HepG2 (cell line): Measurements from ENCODE around the gene LINS1.

Source experiments
- ARID4A ChIP-seq: sonication (generic); formaldehyde crosslinking; IDR thresholded peaks from 2 replicates; pipeline ENCODE4 v1.5.0; 2020; ENCODE audit warnings: mild to moderate bottlenecking, missing genetic modification reagents, borderline replicate concordance
- BRCA1 ChIP-seq: sonication (generic); formaldehyde crosslinking; IDR thresholded peaks from 2 replicates; pipeline ENCODE4 v1.4.0; 2020; ENCODE audit warnings: missing genetic modification reagents
- CBX2 ChIP-seq, 2 experiments: fragments of 200-600 bp in 1 of 2; sonication (generic); formaldehyde crosslinking in 1 of 2; IDR thresholded peaks; 2 replicates each; pipeline versions ENCODE4 v1.7.0 to v1.8.1; 2018 to 2022; ENCODE audit warnings: low read depth in 2 of 2, low read length in 1 of 2, mild to moderate bottlenecking in 1 of 2, missing genetic modification reagents in 1 of 2
- CREB1 ChIP-seq, 2 experiments: fragments of 450-650 bp in 1 of 2; IDR thresholded peaks; 2 replicates each; pipeline ENCODE4 v1.6.1; 2016 to 2017; ENCODE audit warnings: control low read depth in 1 of 2, mild to moderate bottlenecking in 1 of 2, missing compliant biosample characterization in 1 of 2, missing genetic modification characterization in 1 of 2
- CTCF ChIP-seq: sonication (generic); formaldehyde crosslinking; IDR thresholded peaks from 2 replicates; pipeline ENCODE4 v1.5.0; 2020; ENCODE audit warnings: mild to moderate bottlenecking, missing genetic modification reagents, moderate library complexity
- EED ChIP-seq: sonication (generic); formaldehyde crosslinking; IDR thresholded peaks from 2 replicates; pipeline ENCODE4 v1.5.0; 2020; ENCODE audit warnings: mild to moderate bottlenecking, missing genetic modification reagents
- HDAC2 ChIP-seq: sonication (generic); formaldehyde crosslinking; IDR thresholded peaks from 2 replicates; pipeline ENCODE4 v1.4.0; 2020; ENCODE audit warnings: missing genetic modification reagents
- IRF9 ChIP-seq: sonication (generic); formaldehyde crosslinking; IDR thresholded peaks from 2 replicates; pipeline ENCODE4 v1.8.0; 2022; ENCODE audit warnings: missing genetic modification reagents, mild to moderate bottlenecking, borderline replicate concordance
- MAX ChIP-seq: IDR thresholded peaks from 2 replicates; pipeline ENCODE4 v1.6.1; 2012; ENCODE audit warnings: inconsistent platforms
- POLR2AphosphoS5 ChIP-seq: IDR thresholded peaks from 2 replicates; pipeline ENCODE4 v1.6.1; 2012; ENCODE audit warnings: low read depth, low read length
- ZBTB49 ChIP-seq: sonication (generic); formaldehyde crosslinking; IDR thresholded peaks from 2 replicates; pipeline ENCODE4 v1.4.0; 2020; ENCODE audit warnings: missing genetic modification reagents, borderline replicate concordance
- ZSCAN20 ChIP-seq: sonication (generic); formaldehyde crosslinking; IDR thresholded peaks from 2 replicates; pipeline ENCODE4 v1.4.0; 2020; ENCODE audit warnings: missing genetic modification reagents, mild to moderate bottlenecking, borderline replicate concordance

- TF ChIP-seq ZBTB49 (no peak), EED (no peak), BRCA1 (CRISPR knock-in tag) (no peak), CREB1 (IDR thresholded peaks at IDR 0.05) (no peak), CREB1 (CRISPR knock-in tag; IDR thresholded peaks at IDR 0.05) (no peak), ZSCAN20 (CRISPR knock-in tag) (no peak), MAX (no peak), HDAC2 (CRISPR knock-in tag) (no peak), POLR2AphosphoS5 (no peak), IRF9 (CRISPR knock-in tag) (no peak), ARID4A (no peak), CBX2 (IDR thresholded peaks at IDR 0.05; ENCODE audit: low read depth, low read length) (no peak), CBX2 (CRISPR knock-in tag; IDR thresholded peaks at IDR 0.05; ENCODE audit: low read depth) (no peak), CTCF (CRISPR knock-in tag) (no peak)
Observed at GRCh38 chr15:100553468-100553867, 48.5 kb downstream of the LINS1 start.
